Naive B cell (primary cell): Measurements from ENCODE around the gene CD82. TPM values are rescaled to one million over a fixed set of nuclear protein-coding genes. Genes with fewer than 3 reads are reported as not detected.
A peak's percentile ranks its signal among the peaks of the same experiment; 100 is the strongest.

ENCODE experiments used
- ATAC-seq, 2 donors: fragments of 150-1000 bp; cut with Tn5 transposase; 2 replicates each; pipeline ENCODE4 v1.10.0; 2021; ENCODE audit warnings: low read depth in 2 of 2, mild to moderate bottlenecking in 2 of 2, moderate library complexity in 2 of 2
- DNase-seq: peaks from one replicate; pipeline ENCODE4 v3.0.0; 2022
- H3K27ac Mint-ChIP-seq, 6 donors: one replicate each; pipeline ENCODE4 v1.8.0; 2020 to 2022; ENCODE audit warnings: mild to moderate bottlenecking in 6 of 6, mixed read lengths in 6 of 6, moderate library complexity in 5 of 6, inconsistent platforms in 2 of 6
- H3K27me3 Mint-ChIP-seq, 3 donors: one replicate each; pipeline ENCODE4 v1.8.0; 2021 to 2022; ENCODE audit warnings: mixed read lengths in 3 of 3, mild to moderate bottlenecking in 1 of 3
- H3K36me3 Mint-ChIP-seq, 2 donors: one replicate each; pipeline ENCODE4 v1.8.0; 2020 to 2022; ENCODE audit warnings: mixed read lengths in 2 of 2, inconsistent platforms in 1 of 2, mild to moderate bottlenecking in 1 of 2
- H3K4me1 Mint-ChIP-seq, 3 donors: one replicate each; pipeline ENCODE4 v1.8.0; 2020 to 2022; ENCODE audit warnings: mixed read lengths in 3 of 3, inconsistent platforms in 1 of 3, mild to moderate bottlenecking in 1 of 3, moderate library complexity in 1 of 3
- H3K4me3 Mint-ChIP-seq, 8 donors: one replicate each; pipeline ENCODE4 v1.8.0; 2020 to 2022; ENCODE audit warnings: mild to moderate bottlenecking in 8 of 8, mixed read lengths in 8 of 8, moderate library complexity in 8 of 8, inconsistent platforms in 2 of 8
- H3K9me3 Mint-ChIP-seq, 7 donors: one replicate each; pipeline ENCODE4 v1.8.0; 2020 to 2022; ENCODE audit warnings: mixed read lengths in 7 of 7, mild to moderate bottlenecking in 5 of 7, inconsistent platforms in 2 of 7, moderate library complexity in 1 of 7
- polyA plus RNA-seq, 6 donors: library from polyadenylated mRNA; unstranded; fragments of 300-500 nt; fragmentation: Illumina TruSeq; gene quantifications; one replicate each; pipeline ENCODE4 v1.2.3, GENCODE V29; 2021; ENCODE audit warnings: low read depth in 6 of 6

CD82 gene, protein sequence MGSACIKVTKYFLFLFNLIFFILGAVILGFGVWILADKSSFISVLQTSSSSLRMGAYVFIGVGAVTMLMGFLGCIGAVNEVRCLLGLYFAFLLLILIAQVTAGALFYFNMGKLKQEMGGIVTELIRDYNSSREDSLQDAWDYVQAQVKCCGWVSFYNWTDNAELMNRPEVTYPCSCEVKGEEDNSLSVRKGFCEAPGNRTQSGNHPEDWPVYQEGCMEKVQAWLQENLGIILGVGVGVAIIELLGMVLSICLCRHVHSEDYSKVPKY
- polyA plus RNA-seq = 100 to 1,000 TPM; 146 to 292 (median 225) TPM

DNA sequence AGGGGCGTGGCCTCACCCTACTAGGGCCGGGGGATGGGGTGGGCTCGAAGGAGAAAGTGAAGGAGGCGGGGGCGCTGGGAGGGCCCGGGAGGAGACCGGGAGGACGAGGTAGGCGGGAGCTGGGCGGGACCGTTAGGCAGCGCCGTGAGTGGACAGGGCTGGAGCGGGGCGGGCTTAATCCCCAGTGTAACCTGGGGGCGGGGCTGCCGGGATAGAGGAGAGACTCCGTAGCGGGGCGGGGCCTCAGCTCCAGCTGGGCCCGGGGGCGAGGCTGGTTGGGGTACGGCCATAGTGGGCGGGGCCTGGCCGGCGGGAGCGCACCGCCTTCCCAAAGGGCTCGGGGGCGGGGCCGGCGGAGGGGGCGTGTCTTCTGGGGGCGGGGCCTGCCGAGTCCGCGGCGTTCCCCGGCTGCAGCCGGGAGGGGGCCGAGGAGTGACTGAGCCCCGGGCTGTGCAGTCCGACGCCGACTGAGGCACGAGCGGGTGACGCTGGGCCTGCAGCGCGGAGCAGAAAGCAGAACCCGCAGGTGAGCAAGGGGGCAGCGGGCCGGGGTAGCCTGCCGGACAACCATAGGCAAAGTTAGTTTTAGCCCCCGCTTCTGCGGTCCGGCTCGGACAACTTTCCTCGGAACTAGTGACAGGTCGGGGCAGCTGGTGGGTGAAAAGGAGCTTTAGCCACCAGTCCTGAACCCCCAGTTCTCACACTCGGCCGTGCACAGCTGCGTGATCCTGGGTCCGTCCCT is at the start of gene CD82:
Gene CD82, plus strand, starts transcription at position 453 of the 742 bp plus-strand sequence. CDS start 29,000 bp downstream, outside the sequence.
- ATAC-seq (peak; percentile 72 to 79), DNase-seq (peak; percentile 94)
- H3K4me3 Mint-ChIP-seq = peak within 1 kb of the TSS; percentile 75 to 94 (median 92)
- H3K9me3 Mint-ChIP-seq = no peaks in the 10 kb centered on the region
- H3K27me3 Mint-ChIP-seq = no peaks in the 10 kb centered on the region
- peaks cover 59 to 89% (median 78%) of the 10 kb centered on the region in 3 donors for H3K4me1 Mint-ChIP-seq
- H3K36me3 Mint-ChIP-seq = peaks cover 0 to 6% of the 10 kb centered on the region in 2 donors
- peak within 1 kb of the TSS; percentile 86 to 98 (median 93) for H3K27ac Mint-ChIP-seq

GRCh38 chr11:44516688-44517507 is 48.6 kb upstream of the CD82 start:
- Mint-ChIP-seq H3K4me3 (no peak overlapping the region), H3K4me1 (no peaks in the 10 kb centered on the region), H3K36me3 (no peaks in the 10 kb centered on the region), H3K27me3 (peaks cover 40 to 66% (median 65%) of the 10 kb centered on the region in 3 donors), H3K27ac (peak overlapping the region in 1 of 6 donors; percentile 63), H3K9me3 (no peaks in the 10 kb centered on the region)
- ATAC-seq (no peak), DNase-seq (no peak)

- H3K4me3 Mint-ChIP-seq = no peak overlapping the region
- H3K4me1 Mint-ChIP-seq = no peaks in the 10 kb centered on the region
- no peak overlapping the region for H3K27ac Mint-ChIP-seq
- no peaks in the 10 kb centered on the region for H3K36me3 Mint-ChIP-seq
- DNase-seq (no peak), ATAC-seq (no peak)
- no peaks in the 10 kb centered on the region for H3K9me3 Mint-ChIP-seq
- peaks cover 45 to 68% (median 65%) of the 10 kb centered on the region in 3 donors for H3K27me3 Mint-ChIP-seq
Observed at GRCh38 chr11:44517541-44517940, 47.9 kb upstream of the CD82 start.

DNA sequence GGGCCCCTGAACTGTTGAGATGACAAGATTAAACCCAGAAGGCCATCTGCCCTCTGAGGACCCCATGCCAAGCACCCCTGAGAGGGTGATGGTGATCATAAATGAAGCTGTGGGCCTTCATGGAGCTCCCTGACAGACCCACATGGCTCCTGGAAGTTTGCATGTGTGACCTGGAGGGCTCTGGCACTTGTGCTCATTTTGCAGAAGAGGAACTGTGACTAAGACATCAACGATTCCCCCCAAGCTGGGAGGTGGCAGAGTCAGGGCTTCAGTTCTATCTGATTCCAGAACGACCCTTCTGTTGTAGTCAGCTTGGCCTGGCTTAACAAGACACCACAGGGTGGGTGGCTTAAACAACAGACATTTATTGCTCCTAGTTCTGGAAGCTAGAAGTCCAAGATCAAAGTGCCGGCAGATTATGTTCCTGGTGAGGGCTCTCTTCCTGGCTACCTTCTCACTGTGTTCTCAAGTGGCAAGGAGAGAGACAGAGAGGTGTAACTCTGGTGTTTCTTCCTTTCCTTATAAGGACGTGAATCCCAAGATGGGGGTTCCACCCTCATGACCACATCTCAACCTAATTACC is 46.4 kb upstream of the CD82 start:
- no peaks in the 10 kb centered on the region for H3K36me3 Mint-ChIP-seq
- DNase-seq = no peak
- ATAC-seq = no peak
- H3K27me3 Mint-ChIP-seq = peaks cover 43 to 68% (median 58%) of the 10 kb centered on the region in 3 donors
- H3K9me3 Mint-ChIP-seq = no peaks in the 10 kb centered on the region
- H3K4me1 Mint-ChIP-seq = peaks cover 0 to 4% (median 0%) of the 10 kb centered on the region in 3 donors
- no peak overlapping the region for H3K4me3 Mint-ChIP-seq
- H3K27ac Mint-ChIP-seq = no peak overlapping the region

GRCh38 chr11:44519989-44520737 is 45.3 kb upstream of the CD82 start:
- H3K4me1 Mint-ChIP-seq = peaks cover 0 to 4% (median 0%) of the 10 kb centered on the region in 3 donors

DNA sequence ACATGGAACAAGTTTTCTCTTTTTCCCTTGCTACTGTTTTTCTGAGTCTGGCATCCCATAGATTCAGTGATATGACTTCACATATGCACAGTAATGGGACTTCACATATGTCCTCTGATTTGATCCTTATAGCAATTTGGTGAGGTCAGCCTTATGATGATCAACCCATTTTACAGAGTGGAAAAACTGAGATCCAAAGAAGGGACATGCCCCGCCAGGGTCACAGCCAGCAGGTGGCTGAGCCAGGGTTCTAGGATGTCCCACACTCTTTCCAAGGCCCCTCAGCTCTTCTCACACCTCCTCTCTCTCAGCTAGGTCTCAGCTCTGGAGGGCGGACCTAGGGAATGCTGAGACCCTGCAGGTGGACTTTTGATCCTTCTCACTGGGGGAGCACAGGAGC is 44.3 kb upstream of the CD82 start:
- Mint-ChIP-seq H3K9me3 (no peaks in the 10 kb centered on the region), H3K27me3 (peaks cover 30 to 83% (median 74%) of the 10 kb centered on the region in 3 donors), H3K36me3 (no peaks in the 10 kb centered on the region), H3K27ac (no peak overlapping the region), H3K4me1 (peaks cover 0 to 4% (median 0%) of the 10 kb centered on the region in 3 donors), H3K4me3 (no peak overlapping the region)
- DNase-seq (no peak), ATAC-seq (no peak)

More at GRCh38 chr11:44519989-44520737, 45.3 kb upstream of the CD82 start:
- no peaks in the 10 kb centered on the region for H3K36me3 Mint-ChIP-seq
- H3K27me3 Mint-ChIP-seq = peaks cover 37 to 74% (median 66%) of the 10 kb centered on the region in 3 donors
- H3K27ac Mint-ChIP-seq = no peak overlapping the region
- ATAC-seq = no peak
- no peak for DNase-seq
- no peaks in the 10 kb centered on the region for H3K9me3 Mint-ChIP-seq
- no peak overlapping the region for H3K4me3 Mint-ChIP-seq

- Mint-ChIP-seq H3K36me3 (no peaks in the 10 kb centered on the region), H3K4me1 (peaks cover 0 to 4% (median 0%) of the 10 kb centered on the region in 3 donors), H3K9me3 (no peaks in the 10 kb centered on the region), H3K27ac (no peak overlapping the region), H3K27me3 (peaks cover 28 to 85% (median 68%) of the 10 kb centered on the region in 3 donors), H3K4me3 (no peak overlapping the region)
- no peak for ATAC-seq
- no peak for DNase-seq
Observed at GRCh38 chr11:44522294-44522693, 43.2 kb upstream of the CD82 start.

DNA sequence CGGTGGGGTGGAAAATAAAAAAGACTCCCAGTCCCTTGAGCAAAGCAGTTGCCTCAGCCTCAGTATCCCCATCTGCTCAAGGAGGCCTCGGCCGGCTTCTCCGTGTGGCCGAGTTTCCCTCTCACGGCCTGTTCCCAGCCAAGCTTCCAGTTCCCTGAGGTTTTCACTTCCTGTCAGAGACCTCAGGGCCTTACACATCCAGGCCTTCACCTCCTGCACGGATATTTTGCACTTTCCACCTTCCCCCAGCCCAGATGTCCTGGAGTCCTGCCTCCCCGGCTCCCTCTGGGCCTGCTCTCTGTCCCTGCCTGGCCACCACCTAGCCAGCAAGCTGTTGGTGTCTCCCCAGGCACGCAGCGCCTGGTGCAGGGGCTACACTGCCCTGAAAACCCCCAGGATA is 41.1 kb upstream of the CD82 start:
- peaks cover 0 to 4% (median 0%) of the 10 kb centered on the region in 3 donors for H3K4me1 Mint-ChIP-seq
- DNase-seq = no peak
- no peaks in the 10 kb centered on the region for H3K9me3 Mint-ChIP-seq
- H3K36me3 Mint-ChIP-seq = no peaks in the 10 kb centered on the region
- no peak overlapping the region for H3K4me3 Mint-ChIP-seq
- ATAC-seq = no peak
- H3K27me3 Mint-ChIP-seq = peaks cover 28 to 67% (median 58%) of the 10 kb centered on the region in 3 donors
- H3K27ac Mint-ChIP-seq = peak overlapping the region in 1 of 6 donors; percentile 90

GRCh38 chr11:44524751-44525201 is 40.7 kb upstream of the CD82 start:
- H3K36me3 Mint-ChIP-seq = no peaks in the 10 kb centered on the region
- peak overlapping the region in 2 of 6 donors; percentile 47 to 90 for H3K27ac Mint-ChIP-seq
- peaks cover 28 to 62% (median 55%) of the 10 kb centered on the region in 3 donors for H3K27me3 Mint-ChIP-seq
- DNase-seq (no peak), ATAC-seq (no peak)
- no peak overlapping the region for H3K4me3 Mint-ChIP-seq
- H3K4me1 Mint-ChIP-seq = peaks cover 0 to 4% (median 0%) of the 10 kb centered on the region in 3 donors
- no peaks in the 10 kb centered on the region for H3K9me3 Mint-ChIP-seq

GRCh38 chr11:44525473-44526252 is 39.8 kb upstream of the CD82 start:
- H3K4me1 Mint-ChIP-seq = peaks cover 0 to 8% (median 0%) of the 10 kb centered on the region in 3 donors
- no peaks in the 10 kb centered on the region for H3K9me3 Mint-ChIP-seq
- H3K27me3 Mint-ChIP-seq = peaks cover 31 to 54% (median 52%) of the 10 kb centered on the region in 3 donors
- H3K36me3 Mint-ChIP-seq = no peaks in the 10 kb centered on the region
- DNase-seq (no peak), ATAC-seq (no peak)
- H3K4me3 Mint-ChIP-seq = peak overlapping the region in 1 of 8 donors; percentile 15
- H3K27ac Mint-ChIP-seq = peak overlapping the region in 1 of 6 donors; percentile 37

- DNase-seq (no peak), ATAC-seq (no peak)
- Mint-ChIP-seq H3K4me1 (peaks cover 0 to 10% (median 1%) of the 10 kb centered on the region in 3 donors), H3K4me3 (no peak overlapping the region), H3K9me3 (no peaks in the 10 kb centered on the region), H3K27me3 (peaks cover 27 to 51% (median 44%) of the 10 kb centered on the region in 3 donors), H3K36me3 (no peaks in the 10 kb centered on the region), H3K27ac (no peak overlapping the region)
Observed at GRCh38 chr11:44526438-44526837, 39.0 kb upstream of the CD82 start.
